ENCODE results near the gene PNO1. TPM values are rescaled to one million over a fixed set of nuclear protein-coding genes. Genes with fewer than 3 reads are reported as not detected.

PNO1 gene
- total RNA-seq, result 9.4 and 14.2 TPM in 2 replicates

DNA sequence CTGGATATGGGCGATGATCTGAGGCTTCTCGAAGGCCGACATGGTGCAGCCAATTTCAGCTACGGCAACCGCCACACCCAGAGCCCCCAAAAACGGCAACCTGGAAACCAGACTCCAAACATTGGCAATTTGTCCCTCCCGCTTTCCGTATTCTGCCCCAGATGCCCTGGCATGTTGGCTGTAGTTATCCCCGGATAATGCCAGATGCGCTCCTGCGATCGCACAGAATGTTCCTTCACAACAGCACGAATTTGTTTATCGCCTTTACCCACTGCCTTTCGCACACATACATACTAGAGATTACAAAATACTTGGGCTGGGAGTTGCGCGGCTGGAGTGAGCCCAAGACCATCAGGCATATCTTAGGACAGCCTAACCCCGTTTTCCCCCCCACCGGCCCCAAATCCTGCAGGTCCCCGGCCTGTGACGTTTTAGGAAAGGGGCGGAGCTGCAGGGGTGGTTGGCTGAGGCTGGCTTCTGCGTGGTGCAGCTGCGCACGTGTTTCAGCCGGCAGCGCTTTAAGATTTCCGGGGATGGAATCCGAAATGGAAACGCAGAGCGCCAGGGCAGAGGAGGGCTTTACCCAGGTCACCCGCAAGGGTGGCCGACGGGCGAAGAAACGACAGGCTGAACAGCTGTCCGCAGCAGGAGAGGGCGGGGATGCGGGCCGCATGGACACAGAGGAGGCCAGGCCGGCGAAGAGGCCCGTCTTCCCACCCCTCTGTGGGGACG, at the start of gene PNO1:
Gene PNO1 (plus strand): TSS at position 487 of the 732 bp plus-strand sequence. CDS start 47 bp downstream, at position 534.

Other genes with a start within 250 kb of the PNO1 start
- 17.5 and 28.2 TPM in 2 replicates for gene C1D, start 94.9 kb upstream of the PNO1 start, total RNA-seq
- 20.4 and 21.7 TPM in 2 replicates for gene PPP3R1, start 94.6 kb downstream of the PNO1 start, total RNA-seq
- 38.8 and 40.2 TPM in 2 replicates for gene CNRIP1, start 162.1 kb downstream of the PNO1 start, total RNA-seq
- gene PLEK, start 207.4 kb downstream of the PNO1 start, total RNA-seq, result 0.22 TPM in 1 of 2 replicates, not detected in the other

Data from dermis lymphatic vessel endothelial cell (primary cell).